Gastroesophageal sphincter (tissue), 4 donors: Measurements from ENCODE around the gene LST1. TPM values are rescaled to one million over a fixed set of nuclear protein-coding genes. Genes with fewer than 3 reads are reported as not detected.

ENCODE experiments used
- ATAC-seq: fragments of 150-250 bp; one replicate; pipeline ENCODE4 v1.9.1; 2016; ENCODE audit warnings: mild to moderate bottlenecking, moderate library complexity
- H3K27ac ChIP-seq, 4 donors: fragments of 200-600 bp; sonication (generic) in 3 of 4; 1 replicate in 3 of 4; 2 replicates in 1 of 4; pipeline ENCODE4 v1.5.1; 2016 to 2019
- H3K27me3 ChIP-seq: fragments of 200-600 bp; sonication (generic); one replicate; pipeline ENCODE4 v1.5.1; 2019
- H3K36me3 ChIP-seq, 2 donors: fragments of 200-600 bp; sonication (generic); one replicate each; pipeline ENCODE4 v1.5.1; 2019; ENCODE audit warnings: control low read depth in 1 of 2
- H3K4me1 ChIP-seq, 3 donors: fragments of 200-600 bp; sonication (generic); 1 replicate in 2 of 3; 2 replicates in 1 of 3; pipeline ENCODE4 v1.5.1; 2016 to 2019; ENCODE audit warnings: control low read depth in 2 of 3
- H3K4me3 ChIP-seq, 2 donors: fragments of 200-600 bp; sonication (generic); one replicate each; pipeline ENCODE4 v1.5.1; 2019; ENCODE audit warnings: mild to moderate bottlenecking in 1 of 2, moderate library complexity in 1 of 2
- H3K9me3 ChIP-seq, 3 donors: fragments of 200-600 bp; sonication (generic); one replicate each; pipeline ENCODE4 v1.5.1; 2017 to 2019; ENCODE audit warnings: control low read depth in 2 of 3
- EP300 ChIP-seq: sonication (generic); formaldehyde crosslinking; IDR thresholded peaks from one replicate; pipeline ENCODE4 v1.6.1; 2017; ENCODE audit warnings: antibody characterized with exemption, mild to moderate bottlenecking
- POLR2A ChIP-seq, 2 donors: fragments of 450-650 bp; IDR thresholded peaks; one replicate each; pipeline ENCODE4 v1.6.1; 2017; ENCODE audit warnings: antibody characterized with exemption in 2 of 2, mild to moderate bottlenecking in 2 of 2, moderate library complexity in 1 of 2
- POLR2AphosphoS5 ChIP-seq: sonication (generic); formaldehyde crosslinking; IDR thresholded peaks from one replicate; pipeline ENCODE4 v1.6.1; 2017; ENCODE audit warnings: antibody characterized with exemption
- WGBS, 2 donors: methylation state at CpG; one replicate each; pipeline ENCODE4 v1.1.5; 2018; ENCODE audit warnings: low coverage in 1 of 2; 5-methylcytosine and 5-hydroxymethylcytosine counted together
- total RNA-seq, 4 donors: library from RNA; depleted of rRNA; stranded (reverse); fragments of >200 nt; gene quantifications; one replicate each; pipeline ENCODE4 v1.1.0, GENCODE V29; 2016
- TF ChIP-seq, protein P1 (sequence below), 4 experiments: fragments of 200-600 bp in 2 of 4; fragments of 450-650 bp in 2 of 4; sonication (generic) in 1 of 4; IDR thresholded peaks; one replicate each; pipeline ENCODE4 v1.5.1; 2017 to 2019; ENCODE audit warnings: antibody characterized with exemption in 4 of 4, mild to moderate bottlenecking in 2 of 4, moderate library complexity in 2 of 4

LST1 gene
- total RNA-seq, 4 donors from 2014 or later = 1.4 to 7.7 (median 6.9) TPM

DNA sequence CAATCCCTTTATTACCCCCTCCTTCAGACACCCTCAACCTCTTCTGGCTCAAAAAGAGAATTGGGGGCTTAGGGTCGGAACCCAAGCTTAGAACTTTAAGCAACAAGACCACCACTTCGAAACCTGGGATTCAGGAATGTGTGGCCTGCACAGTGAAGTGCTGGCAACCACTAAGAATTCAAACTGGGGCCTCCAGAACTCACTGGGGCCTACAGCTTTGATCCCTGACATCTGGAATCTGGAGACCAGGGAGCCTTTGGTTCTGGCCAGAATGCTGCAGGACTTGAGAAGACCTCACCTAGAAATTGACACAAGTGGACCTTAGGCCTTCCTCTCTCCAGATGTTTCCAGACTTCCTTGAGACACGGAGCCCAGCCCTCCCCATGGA, 8.5 kb upstream of the LST1 start:
- ATAC-seq = no peak
- Histone ChIP-seq H3K4me3 (no peak overlapping the region), H3K27ac (no peak overlapping the region), H3K27me3 (peaks cover 7% of the 10 kb centered on the region), H3K36me3 (no peaks in the 10 kb centered on the region), H3K4me1 (peaks cover 0 to 21% (median 9%) of the 10 kb centered on the region in 3 donors), H3K9me3 (no peaks in the 10 kb centered on the region)
- WGBS, 2 donors = 85% methylated on average over 2 of the region's 3 CpGs; no CpG with 5 or more reads in 1 of the 2 donors
- TF ChIP-seq EP300 (no peak), POLR2AphosphoS5 (no peak), POLR2A (IDR thresholded peaks at IDR 0.05) (no peak)
- TF ChIP-seq, protein P1, sequence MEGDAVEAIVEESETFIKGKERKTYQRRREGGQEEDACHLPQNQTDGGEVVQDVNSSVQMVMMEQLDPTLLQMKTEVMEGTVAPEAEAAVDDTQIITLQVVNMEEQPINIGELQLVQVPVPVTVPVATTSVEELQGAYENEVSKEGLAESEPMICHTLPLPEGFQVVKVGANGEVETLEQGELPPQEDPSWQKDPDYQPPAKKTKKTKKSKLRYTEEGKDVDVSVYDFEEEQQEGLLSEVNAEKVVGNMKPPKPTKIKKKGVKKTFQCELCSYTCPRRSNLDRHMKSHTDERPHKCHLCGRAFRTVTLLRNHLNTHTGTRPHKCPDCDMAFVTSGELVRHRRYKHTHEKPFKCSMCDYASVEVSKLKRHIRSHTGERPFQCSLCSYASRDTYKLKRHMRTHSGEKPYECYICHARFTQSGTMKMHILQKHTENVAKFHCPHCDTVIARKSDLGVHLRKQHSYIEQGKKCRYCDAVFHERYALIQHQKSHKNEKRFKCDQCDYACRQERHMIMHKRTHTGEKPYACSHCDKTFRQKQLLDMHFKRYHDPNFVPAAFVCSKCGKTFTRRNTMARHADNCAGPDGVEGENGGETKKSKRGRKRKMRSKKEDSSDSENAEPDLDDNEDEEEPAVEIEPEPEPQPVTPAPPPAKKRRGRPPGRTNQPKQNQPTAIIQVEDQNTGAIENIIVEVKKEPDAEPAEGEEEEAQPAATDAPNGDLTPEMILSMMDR (IDR thresholded peaks at IDR 0.05) = no peak

DNA sequence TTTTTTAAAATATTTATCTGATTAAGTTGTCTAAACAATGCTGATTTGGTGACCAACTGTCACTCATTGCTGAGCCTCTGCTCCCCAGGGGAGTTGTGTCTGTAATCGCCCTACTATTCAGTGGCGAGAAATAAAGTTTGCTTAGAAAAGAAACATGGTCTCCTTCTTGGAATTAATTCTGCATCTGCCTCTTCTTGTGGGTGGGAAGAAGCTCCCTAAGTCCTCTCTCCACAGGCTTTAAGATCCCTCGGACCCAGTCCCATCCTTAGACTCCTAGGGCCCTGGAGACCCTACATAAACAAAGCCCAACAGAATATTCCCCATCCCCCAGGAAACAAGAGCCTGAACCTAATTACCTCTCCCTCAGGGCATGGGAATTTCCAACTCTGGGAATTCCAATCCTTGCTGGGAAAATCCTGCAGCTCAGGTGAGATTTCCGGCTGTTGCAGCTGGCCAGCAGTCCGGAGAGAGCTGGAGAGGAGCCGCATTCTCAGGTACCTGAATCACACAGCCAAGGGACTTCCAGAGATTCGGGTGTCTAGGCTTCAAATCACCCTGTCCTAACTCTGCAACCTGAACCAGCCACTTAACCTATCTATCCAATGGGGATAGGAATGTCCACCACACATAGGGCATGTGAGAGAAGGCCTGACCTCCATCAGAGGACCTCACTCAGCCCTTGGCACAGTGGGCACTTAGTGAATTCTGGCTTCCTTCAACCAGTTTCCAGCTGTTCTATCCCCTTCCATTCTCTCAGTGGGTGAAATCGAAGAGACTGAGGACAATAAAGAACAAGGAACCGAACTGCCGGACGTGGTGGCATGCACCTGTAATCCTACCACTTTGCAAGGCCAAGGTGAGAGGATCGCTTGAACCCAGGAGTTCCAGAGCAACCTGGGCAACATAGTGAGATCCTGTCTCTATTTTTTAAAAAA, 7.6 kb upstream of the LST1 start:
- Histone ChIP-seq H3K27ac (no peak overlapping the region), H3K9me3 (no peaks in the 10 kb centered on the region), H3K4me1 (peaks cover 0 to 21% (median 9%) of the 10 kb centered on the region in 3 donors), H3K4me3 (no peak overlapping the region), H3K27me3 (no peaks in the 10 kb centered on the region), H3K36me3 (no peaks in the 10 kb centered on the region)
- no peak for TF ChIP-seq POLR2A (IDR thresholded peaks at IDR 0.05)
- TF ChIP-seq EP300 = no peak
- no peak for TF ChIP-seq POLR2AphosphoS5
- TF ChIP-seq, protein P1 (IDR thresholded peaks at IDR 0.05) = no peak
- no peak for ATAC-seq
- 85 to 91% methylated on average over 5 to 9 of the region's 12 CpGs for WGBS, 2 donors

DNA sequence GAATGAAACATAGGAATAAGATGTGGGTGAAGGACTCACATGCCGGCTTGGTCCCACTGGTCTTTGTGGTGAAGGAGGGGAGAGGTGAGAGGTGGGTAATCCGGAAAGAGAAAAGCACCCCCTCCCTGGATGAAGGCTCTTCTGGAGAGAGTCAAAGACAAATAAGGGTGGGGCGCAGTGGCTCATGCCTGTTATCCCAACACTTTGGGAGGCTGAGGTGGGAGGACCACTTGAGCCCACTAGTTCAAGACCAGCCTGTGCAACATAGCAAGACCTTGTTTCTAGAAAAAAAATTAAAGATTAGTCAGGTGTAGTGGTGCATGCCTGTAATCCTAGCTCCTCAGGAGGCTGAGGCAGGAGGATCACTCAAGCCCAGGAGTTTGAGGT, 7.0 kb upstream of the LST1 start:
- 96 to 100% methylated on average over 2 to 3 of the region's 3 CpGs for whole genome bisulfite sequencing, 2 donors
- Histone ChIP-seq H3K4me1 (peaks cover 0 to 21% (median 9%) of the 10 kb centered on the region in 3 donors), H3K4me3 (no peak overlapping the region), H3K27me3 (no peaks in the 10 kb centered on the region), H3K36me3 (no peaks in the 10 kb centered on the region), H3K27ac (no peak overlapping the region), H3K9me3 (no peaks in the 10 kb centered on the region)
- no peak for TF ChIP-seq POLR2A (IDR thresholded peaks at IDR 0.05)
- TF ChIP-seq, protein P1 (IDR thresholded peaks at IDR 0.05) = no peak
- no peak for TF ChIP-seq POLR2AphosphoS5
- TF ChIP-seq EP300 = no peak
- ATAC-seq = no peak

DNA sequence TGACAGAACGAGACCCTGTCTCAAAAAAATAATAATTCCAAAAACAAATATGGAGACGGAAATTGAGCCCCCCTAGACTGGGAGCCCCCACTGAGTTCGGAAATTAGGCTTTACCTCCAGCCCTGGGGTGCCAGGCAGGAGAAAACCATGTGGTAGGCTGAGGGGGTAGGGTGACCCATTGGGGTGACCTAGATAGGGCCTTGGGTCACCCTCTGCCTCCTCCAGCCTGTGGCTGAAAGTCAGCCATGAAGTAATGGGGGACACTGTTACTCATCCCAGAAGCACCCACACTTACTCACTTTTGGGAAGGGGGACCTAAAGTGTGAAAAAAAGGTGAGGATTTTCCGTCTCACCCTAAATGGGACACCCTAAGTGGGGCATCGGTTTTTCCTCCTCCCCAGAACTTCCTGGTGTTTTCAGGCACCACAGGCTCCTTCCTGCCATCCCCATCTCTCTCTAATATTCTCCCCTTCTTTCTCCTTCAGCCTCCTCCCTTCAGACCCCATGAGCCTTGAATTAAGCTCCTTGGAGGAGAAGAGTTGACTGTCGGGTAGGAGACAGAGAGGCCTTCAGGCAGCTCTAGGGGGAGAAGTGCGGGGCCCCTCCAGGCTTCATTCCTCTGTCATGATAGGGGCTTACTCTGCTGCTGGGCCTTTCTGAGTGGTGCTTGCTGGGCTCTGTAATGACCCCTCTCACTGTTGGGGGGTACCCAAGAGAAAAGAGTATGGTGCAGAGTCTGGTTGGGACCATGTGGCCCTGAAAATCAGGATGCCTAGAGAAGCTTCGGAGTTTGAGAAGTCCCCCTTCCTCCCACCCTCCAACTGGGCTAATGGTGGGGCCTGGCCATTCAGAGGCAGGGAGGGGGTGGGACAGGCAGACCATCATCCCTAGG, 6.3 kb upstream of the LST1 start:
- Histone ChIP-seq H3K4me3 (no peak overlapping the region), H3K36me3 (no peaks in the 10 kb centered on the region), H3K9me3 (no peaks in the 10 kb centered on the region), H3K27ac (peak overlapping the region in 1 of 4 donors; percentile 87), H3K27me3 (no peaks in the 10 kb centered on the region), H3K4me1 (peaks cover 0 to 21% (median 9%) of the 10 kb centered on the region in 3 donors)
- TF ChIP-seq EP300 (no peak), POLR2AphosphoS5 (no peak)
- TF ChIP-seq, protein P1 (IDR thresholded peaks at IDR 0.05) = no peak
- WGBS, 2 donors = 91 to 97% methylated on average over 6 to 7 of the region's 8 CpGs
- no peak for ATAC-seq
